KMS-11 (cell line): Measurements from ENCODE around the gene TMEM131.

ENCODE experiments used
- H2AFZ ChIP-seq: fragments of 200-600 bp; sonication (generic); 2 replicates; pipeline ENCODE4 v1.6.1; 2016; ENCODE audit warnings: antibody characterized with exemption, mixed run types, low read depth
- H3K27ac ChIP-seq: fragments of 200-600 bp; sonication (generic); 2 replicates; pipeline ENCODE4 v1.6.1; 2016; ENCODE audit warnings: mild to moderate bottlenecking, mixed run types
- H3K27me3 ChIP-seq: fragments of 200-600 bp; sonication (generic); 2 replicates; pipeline ENCODE4 v1.6.1; 2017; ENCODE audit warnings: mild to moderate bottlenecking, low read depth, mixed run types, moderate library complexity; ENCODE audit not compliant: insufficient read depth
- H3K36me3 ChIP-seq: fragments of 200-600 bp; sonication (generic); 2 replicates; pipeline ENCODE4 v1.6.1; 2017; ENCODE audit warnings: mild to moderate bottlenecking, mixed run types; ENCODE audit not compliant: insufficient read depth
- H3K4me1 ChIP-seq: fragments of 200-600 bp; sonication (generic); 2 replicates; pipeline ENCODE4 v1.6.1; 2016; ENCODE audit warnings: mild to moderate bottlenecking, low read depth, mixed run types; ENCODE audit not compliant: poor library complexity, severe bottlenecking
- H3K4me2 ChIP-seq: fragments of 200-600 bp; sonication (generic); 2 replicates; pipeline ENCODE4 v1.7.0; 2016; ENCODE audit warnings: mild to moderate bottlenecking, mixed run types
- H3K4me3 ChIP-seq: fragments of 200-600 bp; sonication (generic); IDR thresholded peaks from 2 replicates; pipeline ENCODE4 v1.6.1; 2017; ENCODE audit warnings: low read depth, low read length, mixed read lengths; ENCODE audit not compliant: insufficient read depth
- H3K79me2 ChIP-seq: fragments of 200-600 bp; sonication (generic); 2 replicates; pipeline ENCODE4 v1.6.1; 2016; ENCODE audit warnings: low read depth, mixed run types; ENCODE audit not compliant: insufficient read depth
- H3K9ac ChIP-seq: fragments of 200-600 bp; sonication (generic); 2 replicates; pipeline ENCODE4 v1.6.1; 2016; ENCODE audit warnings: mild to moderate bottlenecking, mixed run types
- H4K20me1 ChIP-seq: fragments of 200-600 bp; sonication (generic); 2 replicates; pipeline ENCODE4 v1.6.1; 2016; ENCODE audit warnings: mild to moderate bottlenecking, mixed run types; ENCODE audit not compliant: insufficient read depth
- TF ChIP-seq, protein P1 (sequence below): fragments of 200-600 bp; sonication (generic); conservative IDR thresholded peaks from 2 replicates; pipeline ENCODE4 v1.6.1; 2017; ENCODE audit warnings: low read depth, mild to moderate bottlenecking, antibody characterized with exemption, low read length, moderate library complexity, mixed read lengths

The TMEM131 gene

DNA sequence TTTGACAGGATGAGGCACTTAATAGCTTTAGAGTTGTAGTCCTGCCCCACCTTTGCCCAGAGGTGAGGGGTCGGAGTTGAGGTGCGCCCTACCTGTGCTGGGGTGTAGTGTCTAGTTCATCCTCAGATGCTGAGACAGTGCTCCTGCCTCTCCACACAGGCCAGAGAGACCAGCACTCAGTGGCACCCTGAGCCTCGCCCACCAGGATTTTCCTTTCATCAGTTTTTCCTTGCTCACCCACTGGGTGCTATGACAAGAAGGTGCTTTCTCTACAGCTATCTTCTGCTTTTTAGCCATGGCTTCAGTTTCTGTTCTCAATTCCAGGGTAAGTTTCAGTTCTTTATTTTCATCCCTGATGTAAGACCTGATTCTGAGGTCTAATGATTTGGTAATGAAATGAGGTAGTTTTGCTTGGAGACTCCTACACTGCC, 16.8 kb upstream of the TMEM131 start:
- H3K9ac ChIP-seq, result no peak overlapping the region
- H3K4me1 ChIP-seq, result peaks cover 21% of the 10 kb centered on the region
- no peak overlapping the region for H2AFZ ChIP-seq
- no peaks in the 10 kb centered on the region for H4K20me1 ChIP-seq
- no peak overlapping the region for H3K27ac ChIP-seq
- peak overlapping the region; percentile 49 for H3K4me2 ChIP-seq
- TF ChIP-seq, protein P1, sequence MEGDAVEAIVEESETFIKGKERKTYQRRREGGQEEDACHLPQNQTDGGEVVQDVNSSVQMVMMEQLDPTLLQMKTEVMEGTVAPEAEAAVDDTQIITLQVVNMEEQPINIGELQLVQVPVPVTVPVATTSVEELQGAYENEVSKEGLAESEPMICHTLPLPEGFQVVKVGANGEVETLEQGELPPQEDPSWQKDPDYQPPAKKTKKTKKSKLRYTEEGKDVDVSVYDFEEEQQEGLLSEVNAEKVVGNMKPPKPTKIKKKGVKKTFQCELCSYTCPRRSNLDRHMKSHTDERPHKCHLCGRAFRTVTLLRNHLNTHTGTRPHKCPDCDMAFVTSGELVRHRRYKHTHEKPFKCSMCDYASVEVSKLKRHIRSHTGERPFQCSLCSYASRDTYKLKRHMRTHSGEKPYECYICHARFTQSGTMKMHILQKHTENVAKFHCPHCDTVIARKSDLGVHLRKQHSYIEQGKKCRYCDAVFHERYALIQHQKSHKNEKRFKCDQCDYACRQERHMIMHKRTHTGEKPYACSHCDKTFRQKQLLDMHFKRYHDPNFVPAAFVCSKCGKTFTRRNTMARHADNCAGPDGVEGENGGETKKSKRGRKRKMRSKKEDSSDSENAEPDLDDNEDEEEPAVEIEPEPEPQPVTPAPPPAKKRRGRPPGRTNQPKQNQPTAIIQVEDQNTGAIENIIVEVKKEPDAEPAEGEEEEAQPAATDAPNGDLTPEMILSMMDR, result no peak
- no peaks in the 10 kb centered on the region for H3K79me2 ChIP-seq
- H3K4me3 ChIP-seq, result no peak overlapping the region
- H3K27me3 ChIP-seq, result no peaks in the 10 kb centered on the region
- H3K36me3 ChIP-seq, result no peaks in the 10 kb centered on the region

DNA sequence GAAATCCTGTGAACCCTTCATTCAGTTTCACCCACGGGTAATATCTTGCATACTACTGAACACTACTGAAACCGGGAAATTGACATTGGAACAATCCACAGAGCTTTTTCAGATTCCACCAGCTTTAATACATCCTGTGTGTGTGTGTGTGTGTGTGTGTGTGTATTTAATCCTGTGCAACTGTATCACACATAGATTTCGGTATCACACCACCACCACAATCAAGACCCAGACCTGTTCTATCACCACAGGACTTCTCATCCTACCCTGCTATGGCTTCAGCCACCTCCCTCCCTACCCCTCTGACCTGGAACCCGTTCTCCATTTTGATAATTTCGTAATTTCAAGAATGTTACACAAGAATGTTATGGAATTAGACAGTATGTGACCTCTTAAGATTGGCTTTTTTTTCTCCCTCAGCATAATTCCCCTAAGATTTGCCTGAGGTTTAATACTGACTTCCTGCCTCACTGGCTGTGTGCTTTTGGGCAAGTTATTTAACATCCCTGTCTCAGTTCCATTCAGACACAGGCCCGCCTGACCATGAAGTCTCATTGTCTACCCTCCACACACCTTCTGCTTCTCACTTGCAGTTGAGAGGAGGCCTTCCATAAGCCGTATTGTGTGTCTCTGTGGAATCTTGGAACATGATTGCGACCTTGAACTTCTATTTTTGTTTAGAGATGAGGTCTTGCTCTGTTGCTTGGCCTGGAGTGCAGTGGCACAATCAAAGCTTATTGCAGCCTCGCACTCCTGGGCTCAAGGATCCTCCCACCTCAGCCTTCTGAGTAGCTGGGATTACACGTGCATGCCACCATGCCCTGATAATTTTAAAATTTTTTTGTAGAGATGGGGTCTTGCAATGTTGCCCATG, 14.4 kb upstream of the TMEM131 start:
- H3K4me1 ChIP-seq, result peaks cover 21% of the 10 kb centered on the region
- TF ChIP-seq, protein P1, result no peak
- no peak overlapping the region for H2AFZ ChIP-seq
- no peaks in the 10 kb centered on the region for H4K20me1 ChIP-seq
- H3K4me3 ChIP-seq, result no peak overlapping the region
- H3K4me2 ChIP-seq, result no peak overlapping the region
- no peak overlapping the region for H3K9ac ChIP-seq
- H3K36me3 ChIP-seq, result no peaks in the 10 kb centered on the region
- H3K79me2 ChIP-seq, result no peaks in the 10 kb centered on the region
- H3K27ac ChIP-seq, result no peak overlapping the region
- H3K27me3 ChIP-seq, result no peaks in the 10 kb centered on the region

DNA sequence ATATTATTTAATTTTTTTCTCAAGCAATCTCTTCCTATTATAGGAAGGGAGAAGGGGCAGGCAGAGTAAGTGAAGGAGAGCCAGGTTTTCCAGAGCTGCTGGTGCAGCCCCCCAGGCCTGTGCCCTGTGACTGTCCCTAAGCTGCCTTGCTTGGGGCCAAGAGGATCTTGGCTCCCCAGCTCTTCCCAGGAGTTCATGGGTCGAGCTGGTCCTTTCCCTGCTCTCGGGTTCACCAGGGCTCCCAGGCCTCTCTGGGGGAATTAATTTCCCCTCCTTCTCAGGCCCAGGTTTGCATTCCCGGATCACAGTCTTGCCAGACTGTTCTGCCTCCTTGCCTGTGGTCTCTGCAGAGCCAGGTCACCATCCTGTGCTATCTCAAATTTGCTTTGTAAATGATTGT, 12.7 kb upstream of the TMEM131 start:
- TF ChIP-seq, protein P1, result no peak
- H3K9ac ChIP-seq, result no peak overlapping the region
- peaks cover 14% of the 10 kb centered on the region for H3K4me1 ChIP-seq
- H3K4me2 ChIP-seq, result no peak overlapping the region
- no peaks in the 10 kb centered on the region for H3K27me3 ChIP-seq
- no peaks in the 10 kb centered on the region for H4K20me1 ChIP-seq
- H3K27ac ChIP-seq, result no peak overlapping the region
- H3K79me2 ChIP-seq, result no peaks in the 10 kb centered on the region
- H3K36me3 ChIP-seq, result no peaks in the 10 kb centered on the region
- H2AFZ ChIP-seq, result no peak overlapping the region
- H3K4me3 ChIP-seq, result no peak overlapping the region

DNA sequence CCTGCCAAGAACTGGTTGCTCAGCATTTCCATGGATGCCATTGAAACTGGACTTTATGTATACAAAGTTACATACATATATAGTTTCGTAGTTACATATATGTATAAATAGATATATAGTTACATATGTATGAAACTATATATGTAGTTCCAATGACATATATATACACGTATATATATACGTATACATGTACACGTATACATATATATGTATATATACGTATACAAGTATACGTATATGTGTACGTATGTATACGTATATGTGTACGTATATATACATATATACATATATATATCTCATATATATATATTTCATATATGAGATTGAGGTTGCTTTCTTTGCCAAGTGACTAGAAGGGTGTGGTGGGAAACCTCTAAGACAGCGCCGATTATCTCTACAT, 10.6 kb upstream of the TMEM131 start:
- Histone ChIP-seq H3K4me3 (no peak overlapping the region), H3K79me2 (no peaks in the 10 kb centered on the region), H2AFZ (no peak overlapping the region), H3K4me2 (no peak overlapping the region), H3K4me1 (no peaks in the 10 kb centered on the region), H3K27ac (no peak overlapping the region), H3K36me3 (no peaks in the 10 kb centered on the region), H3K9ac (no peak overlapping the region), H3K27me3 (no peaks in the 10 kb centered on the region), H4K20me1 (no peaks in the 10 kb centered on the region)
- TF ChIP-seq, protein P1, result no peak
